Kasumi-1 (cell line): ENCODE measurements around the gene ZNF778.

Experiments used
- DNase-seq, 2 experiments: peaks; one replicate each; lab custom pipeline; 2025; lab: John Stamatoyannopoulos, UW

The ZNF778 gene

GRCh38 chr16:89217388-89218191 is at the start of gene ZNF778:
Gene ZNF778 (plus strand): TSS chr16:89217703. CDS start chr16:89221128, 3,425 bp downstream.
- peak; percentile 82 to 85 for DNase-seq

- DNase-seq: no peak
These were observed 48.9 kb upstream of the ZNF778 start for GRCh38 chr16:89168381-89169189.

- no peak for DNase-seq
These were observed 47.7 kb upstream of the ZNF778 start for GRCh38 chr16:89169778-89170177.

GRCh38 chr16:89170346-89171215 is 46.9 kb upstream of the ZNF778 start:
- peak; percentile 31 to 40 for DNase-seq

GRCh38 chr16:89171216-89172170 is 46.0 kb upstream of the ZNF778 start, which contains the start of gene CDH15:
Gene CDH15 (plus strand): TSS chr16:89171748. CDS start chr16:89171832, 84 bp downstream.
- DNase-seq: peak; percentile 77 to 86

GRCh38 chr16:89172171-89172527 is 45.4 kb upstream of the ZNF778 start:
- DNase-seq: no peak

GRCh38 chr16:89172528-89173173 is 44.9 kb upstream of the ZNF778 start:
- no peak for DNase-seq

- DNase-seq: no peak
These were observed 44.2 kb upstream of the ZNF778 start for GRCh38 chr16:89173174-89173921.

- no peak for DNase-seq
These were observed 43.3 kb upstream of the ZNF778 start for GRCh38 chr16:89174055-89174827.

- DNase-seq: no peak
These were observed 42.6 kb upstream of the ZNF778 start for GRCh38 chr16:89174877-89175276.

GRCh38 chr16:89175280-89176146 is 42.0 kb upstream of the ZNF778 start:
- no peak for DNase-seq

GRCh38 chr16:89176147-89176690 is 41.3 kb upstream of the ZNF778 start:
- no peak for DNase-seq

GRCh38 chr16:89176717-89177116 is 40.8 kb upstream of the ZNF778 start:
- no peak for DNase-seq

- no peak for DNase-seq
These were observed 40.0 kb upstream of the ZNF778 start for GRCh38 chr16:89177501-89177900.

GRCh38 chr16:89178453-89179147 is 38.9 kb upstream of the ZNF778 start:
- no peak for DNase-seq

- no peak for DNase-seq
These were observed 38.4 kb upstream of the ZNF778 start for GRCh38 chr16:89179148-89179484.
